GM21367 (cell line): ENCODE measurements around the gene CREG2.
A peak's percentile ranks its signal among the peaks of the same experiment; 100 is the strongest.

Source experiments
- ATAC-seq: cut with Tn5 transposase; IDR thresholded peaks from one replicate; pipeline ENCODE4 v1.9.1; 2021; ENCODE audit not compliant: unreplicated experiment

Gene CREG2

DNA sequence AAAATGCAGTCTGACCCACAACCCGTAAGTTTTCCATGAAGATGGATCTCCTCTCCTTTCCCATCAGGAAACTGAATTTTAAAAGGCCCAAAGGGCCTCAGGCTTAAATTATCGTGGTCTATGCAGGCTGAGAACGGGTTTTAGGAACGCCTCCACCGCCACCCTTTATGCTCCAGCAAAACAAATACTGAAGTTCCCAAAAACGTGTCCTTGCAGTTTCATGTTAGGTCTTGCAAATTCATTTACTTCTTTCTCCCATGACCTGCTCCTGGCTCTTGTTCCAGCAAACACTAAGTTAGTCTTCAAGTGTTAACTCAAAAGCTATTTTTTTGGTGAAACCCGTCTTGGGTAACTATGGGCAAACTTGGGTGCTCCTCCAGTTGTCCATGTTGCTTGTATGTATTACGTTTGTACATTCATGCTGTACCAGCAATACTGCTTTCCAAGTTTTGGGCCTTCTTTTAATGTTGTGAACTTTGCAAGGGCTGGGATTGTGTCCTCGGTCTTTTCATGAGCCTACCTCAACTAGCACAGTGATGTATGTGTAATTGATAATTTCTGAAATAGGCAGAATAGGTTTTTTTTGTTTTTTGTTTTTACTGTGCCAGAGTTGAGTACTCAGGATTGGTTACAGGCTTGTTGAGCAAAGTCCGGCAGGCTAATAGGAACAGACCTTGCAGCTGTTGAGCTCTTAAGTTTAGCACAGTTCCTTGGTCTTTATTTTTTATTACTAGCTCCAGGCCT lies 77.0 kb downstream of the CREG2 start:
- ATAC-seq: no peak

DNA sequence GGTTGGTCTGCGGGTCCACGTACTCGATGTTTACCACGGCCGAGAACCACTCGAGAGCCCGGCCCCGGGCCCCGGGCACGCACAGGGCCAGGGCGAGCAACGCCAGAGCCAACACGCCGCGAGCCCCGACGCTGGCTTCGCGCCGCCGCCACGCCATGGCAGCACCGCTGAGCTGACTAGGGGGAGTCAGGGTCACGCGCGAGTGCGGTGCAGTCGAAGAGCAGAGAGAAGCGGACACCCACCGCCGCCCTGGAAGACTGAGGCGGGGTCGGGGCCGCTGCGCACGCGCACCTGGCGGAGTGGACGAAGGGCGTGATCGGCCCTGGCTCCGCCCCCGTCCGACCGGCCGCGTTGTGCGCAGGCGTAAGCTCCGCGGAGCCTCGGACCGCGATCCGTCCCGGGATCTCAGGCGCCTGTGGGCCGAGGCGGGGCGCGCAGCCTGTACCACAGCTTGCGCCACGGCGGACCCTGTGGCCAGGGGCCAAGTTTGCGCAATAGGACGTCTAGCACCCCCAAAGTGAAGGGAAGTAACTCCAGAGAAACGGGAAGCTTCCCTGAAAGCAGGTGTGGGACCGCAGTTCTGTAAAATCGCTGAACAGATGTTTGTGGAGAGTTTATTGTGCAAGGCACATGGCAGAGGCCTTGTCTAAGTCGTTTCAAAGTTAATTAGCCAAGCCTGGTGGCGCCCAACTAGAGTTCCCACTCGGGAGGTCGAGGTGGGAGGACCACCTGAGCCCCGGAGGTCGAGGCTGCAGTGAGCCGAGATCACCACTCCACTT lies 78.7 kb downstream of the CREG2 start, which contains the start of gene RNF149:
Gene RNF149 (minus strand): TSS at position 270 of the 779 bp plus-strand sequence. CDS start 113 bp downstream, at position 157.
- ATAC-seq: peak; percentile 51

DNA sequence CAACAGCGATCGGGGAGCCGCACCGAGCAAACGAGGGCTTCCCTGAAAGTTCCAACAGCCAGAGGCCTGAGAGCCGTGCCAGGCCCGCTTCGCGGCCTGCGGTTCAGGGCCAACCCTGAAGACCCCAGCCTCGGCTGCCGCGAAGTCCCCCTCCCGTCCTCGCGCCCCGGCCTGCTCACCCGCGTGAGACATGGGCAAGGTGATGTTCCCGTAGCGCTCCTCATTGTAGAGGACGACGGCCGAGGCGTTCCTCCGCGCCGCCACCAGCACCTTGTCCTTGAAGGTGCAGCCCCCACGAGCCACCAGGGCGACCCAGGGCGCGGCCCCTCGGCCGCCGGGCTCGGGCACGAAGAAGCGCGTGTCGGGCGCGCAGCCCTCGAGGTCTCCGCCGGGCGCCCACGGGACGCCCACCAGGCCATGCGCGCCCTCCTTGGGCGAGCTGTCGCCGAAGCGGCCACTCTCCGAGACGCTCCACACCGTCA lies 79.3 kb downstream of the CREG2 start:
- no peak for ATAC-seq

DNA sequence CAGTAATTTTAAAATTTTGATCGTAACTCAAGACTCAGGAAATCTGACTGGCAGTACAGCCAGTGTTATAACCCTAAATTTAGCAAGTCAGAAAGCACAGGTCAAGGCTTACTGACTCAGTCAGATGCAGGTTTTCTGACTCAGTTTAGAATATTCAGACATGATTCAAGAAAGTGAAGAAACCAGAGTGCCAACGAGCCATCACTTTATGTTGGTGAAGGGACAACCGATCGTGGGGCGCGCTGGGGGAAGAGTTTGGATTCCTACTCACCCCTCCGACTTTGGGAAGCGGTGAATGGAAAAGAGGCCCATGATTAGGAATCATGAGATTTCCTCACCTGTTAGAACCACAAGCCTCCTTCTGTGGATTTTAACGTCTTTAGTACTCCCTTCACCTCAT lies 79.8 kb downstream of the CREG2 start:
- ATAC-seq: no peak

DNA sequence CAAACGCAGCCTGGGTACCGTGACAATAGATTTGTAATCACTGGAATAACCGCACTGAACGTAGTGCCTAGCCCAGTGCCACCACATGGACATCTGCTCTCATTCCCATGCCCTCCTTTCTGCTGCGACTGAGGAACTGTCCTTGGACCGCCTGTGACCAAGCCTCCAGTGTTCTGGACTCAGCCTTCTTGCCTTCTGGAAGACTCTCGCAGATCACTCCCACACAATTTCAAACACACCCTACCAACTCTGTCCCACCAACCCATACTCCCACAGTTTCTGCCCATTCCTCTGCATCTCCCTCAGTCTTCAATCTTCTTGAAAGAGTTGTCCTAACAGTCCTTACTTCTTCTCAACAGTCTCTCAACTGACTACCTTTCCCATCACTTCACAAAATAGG lies 80.9 kb downstream of the CREG2 start:
- peak; percentile 6 for ATAC-seq

DNA sequence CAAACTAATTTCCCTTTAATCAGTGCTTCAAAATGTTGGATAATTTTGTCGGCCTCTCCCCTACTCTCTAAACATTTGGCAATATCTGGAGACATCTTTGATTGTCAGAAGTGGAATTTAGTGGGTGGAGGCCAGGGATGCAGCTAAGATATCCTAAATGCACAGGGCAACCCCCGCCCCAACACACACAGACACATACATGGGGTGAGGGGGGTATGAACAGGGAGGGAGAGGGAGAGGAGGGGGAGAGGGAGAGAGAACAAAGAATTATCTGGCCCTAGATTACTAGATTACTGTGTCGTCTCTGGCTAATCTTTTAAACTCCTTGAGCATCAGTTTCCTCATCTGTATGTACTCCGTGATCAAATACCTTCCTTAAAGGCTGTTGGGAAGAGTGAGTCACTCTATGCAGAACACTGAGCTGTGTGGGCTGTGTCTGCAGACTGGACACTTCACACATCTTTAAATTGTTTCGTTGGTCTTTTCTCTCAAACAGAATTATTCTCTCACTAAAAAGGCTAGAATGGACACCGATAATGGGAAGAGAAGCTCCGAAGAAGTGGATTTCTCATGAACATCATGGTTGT lies 81.7 kb downstream of the CREG2 start:
- no peak for ATAC-seq

DNA sequence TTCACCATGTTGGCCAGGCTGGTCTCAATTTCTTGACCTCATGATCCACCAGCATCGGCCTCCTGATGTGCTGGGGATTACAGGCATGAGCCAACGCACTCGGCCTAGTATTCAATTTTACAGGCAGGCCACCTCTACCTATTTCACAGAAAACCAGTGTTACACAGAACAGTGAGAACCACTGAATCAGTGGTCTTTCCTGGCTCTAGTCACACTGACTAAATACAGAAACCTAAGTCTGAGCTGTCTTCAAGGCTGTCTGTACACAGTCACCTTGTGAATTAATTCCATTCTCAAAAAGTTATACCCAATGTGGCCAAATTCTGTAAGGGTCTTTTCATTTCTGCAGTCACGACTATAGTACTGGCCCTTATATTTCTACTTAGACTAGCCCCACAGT lies 82.3 kb downstream of the CREG2 start:
- no peak for ATAC-seq

DNA sequence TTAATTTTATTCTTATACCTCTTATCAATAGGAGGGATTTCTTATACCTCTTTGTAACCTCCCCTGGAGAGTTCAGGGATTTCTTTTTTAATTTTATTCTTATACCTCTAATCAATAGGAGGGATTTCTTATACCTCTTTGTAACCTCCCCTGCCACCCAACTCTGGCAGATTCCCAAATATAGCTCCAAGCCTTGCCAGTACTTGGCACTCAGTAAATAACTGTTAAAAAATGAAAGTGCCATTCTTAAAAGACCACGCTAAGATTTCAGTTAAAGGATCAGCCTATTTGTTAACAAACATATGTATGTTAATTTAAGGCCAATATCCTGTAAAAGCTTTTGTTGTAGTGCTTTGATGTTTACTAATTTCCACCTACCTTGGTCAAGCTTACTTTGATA lies 83.6 kb downstream of the CREG2 start:
- ATAC-seq: no peak

DNA sequence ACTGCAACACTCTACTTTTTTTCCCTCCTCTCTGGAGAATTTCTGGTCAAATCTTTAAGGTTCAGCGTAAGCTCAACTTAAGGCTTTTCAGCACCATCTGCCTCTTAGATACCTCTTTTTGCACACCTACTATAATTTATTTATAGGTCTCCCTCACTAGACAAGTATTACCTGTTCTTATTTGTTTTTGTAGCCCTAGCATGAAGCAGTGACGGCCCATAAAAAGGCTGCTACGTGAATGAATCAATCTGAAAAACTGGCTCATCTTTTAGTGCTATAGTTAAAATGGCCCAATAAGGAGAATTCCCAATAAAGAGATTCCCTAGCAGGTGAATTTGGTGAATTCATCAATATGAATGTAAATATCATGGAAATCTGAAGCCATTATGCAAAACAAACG lies 85.3 kb downstream of the CREG2 start:
- no peak for ATAC-seq

DNA sequence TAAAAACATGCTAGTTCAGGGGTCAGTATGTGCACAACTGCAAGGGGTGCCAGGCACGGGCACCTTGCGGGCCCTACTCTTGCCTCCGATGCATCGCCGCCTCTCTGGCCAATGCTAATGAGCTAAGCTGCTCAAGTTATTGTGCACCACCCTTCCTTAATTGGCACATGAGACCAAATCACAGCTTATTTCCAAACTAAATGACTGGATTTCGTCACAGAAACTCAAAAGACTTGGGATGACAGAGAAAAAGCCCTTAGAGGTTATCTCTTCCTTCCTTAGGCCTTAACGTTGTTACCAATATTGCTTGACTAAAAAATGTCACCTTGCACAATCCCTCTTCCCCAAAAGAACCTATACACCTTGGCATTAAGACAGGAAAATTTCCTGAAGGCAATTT lies 86.5 kb downstream of the CREG2 start:
- no peak for ATAC-seq

DNA sequence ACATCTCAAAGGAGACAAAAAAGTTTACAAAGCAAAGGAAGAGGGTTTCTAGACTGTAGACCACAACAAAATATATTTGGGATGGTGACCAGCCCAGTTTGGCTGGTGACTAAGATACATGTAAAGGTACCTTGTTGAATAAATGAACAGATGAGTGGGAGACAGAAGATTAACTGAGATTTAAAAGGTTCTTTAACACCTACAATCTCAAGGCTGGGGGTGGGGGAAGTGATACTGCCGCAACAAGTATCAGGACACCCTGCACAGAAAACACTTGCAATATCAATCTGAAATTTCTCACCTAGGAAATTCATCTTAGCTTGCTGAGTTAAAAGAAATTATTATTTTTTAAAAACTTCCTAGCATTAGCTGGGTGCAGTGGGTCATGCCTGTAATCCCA lies 87.1 kb downstream of the CREG2 start:
- ATAC-seq: no peak

DNA sequence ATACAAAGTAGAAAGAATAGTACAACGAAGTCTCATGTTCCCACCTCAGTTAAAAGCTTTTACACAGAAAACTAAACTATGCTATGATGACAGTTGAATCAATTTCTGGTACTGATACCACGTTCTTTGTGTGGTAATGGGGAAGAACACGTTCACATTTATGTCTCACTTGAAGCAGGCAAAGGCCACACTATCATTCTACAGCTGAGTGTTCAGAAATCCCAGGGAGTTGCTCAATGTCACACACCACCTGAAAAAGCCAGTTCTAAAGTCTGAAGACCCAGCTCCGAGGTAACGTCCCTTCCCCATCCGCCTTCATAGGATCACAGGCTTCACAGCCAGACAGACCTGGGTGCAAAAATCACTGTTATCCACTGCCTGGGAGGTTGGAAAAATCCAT lies 87.7 kb downstream of the CREG2 start:
- ATAC-seq: no peak

DNA sequence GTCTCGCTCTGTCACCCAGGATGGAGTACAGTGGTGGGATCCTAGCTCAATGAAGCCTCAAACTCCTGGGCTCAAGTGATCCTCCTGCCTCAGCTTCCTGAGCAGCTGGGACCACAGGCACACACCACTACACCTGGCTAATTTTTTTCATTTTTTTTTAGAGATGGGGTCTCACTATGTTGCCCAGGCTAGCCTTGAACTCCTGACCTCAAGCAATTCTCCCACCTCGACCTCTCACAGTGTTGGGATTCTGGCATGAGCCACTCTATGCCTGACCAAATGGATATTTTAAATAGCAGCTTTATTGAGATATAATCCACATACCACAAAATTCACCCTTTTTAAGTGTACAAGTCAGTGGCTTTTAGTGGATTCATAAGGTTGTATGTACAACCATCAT lies 89.9 kb downstream of the CREG2 start:
- ATAC-seq: no peak

DNA sequence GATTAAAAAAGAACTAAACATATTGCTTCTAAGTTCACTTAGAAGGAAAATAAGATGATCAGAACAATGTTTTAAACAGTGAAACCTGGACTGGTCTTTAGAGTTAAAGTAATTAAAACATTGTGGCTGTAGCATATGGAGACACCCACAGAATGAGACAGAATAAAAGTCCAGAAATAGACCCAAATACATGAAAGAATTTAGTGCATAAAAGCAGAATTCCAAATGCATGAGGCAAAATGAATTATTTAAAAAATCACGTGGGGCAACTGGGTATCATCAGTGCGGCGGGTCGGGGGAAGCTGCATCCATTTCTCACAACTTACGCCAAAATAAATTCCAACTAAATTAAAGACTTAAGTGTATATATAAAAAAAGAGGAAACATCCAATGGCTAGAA lies 90.9 kb downstream of the CREG2 start:
- ATAC-seq: no peak

DNA sequence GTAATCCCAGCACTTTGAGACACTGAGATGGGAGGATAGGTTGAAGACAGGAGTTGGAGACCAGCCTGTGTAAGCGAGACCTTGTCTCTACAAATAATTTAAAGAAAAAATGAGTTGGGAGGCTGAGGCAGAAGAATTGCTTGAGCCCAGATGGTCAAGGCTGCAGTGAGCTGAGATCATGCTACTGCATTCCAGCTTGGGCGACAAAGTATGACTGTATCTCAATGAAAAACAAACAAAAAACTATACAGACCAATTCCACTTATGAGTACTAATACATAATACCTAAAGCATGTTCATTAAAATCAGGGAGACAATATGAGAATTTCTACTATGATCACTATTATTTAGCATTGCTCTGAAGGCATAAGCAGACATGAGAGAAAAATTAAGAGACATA lies 91.4 kb downstream of the CREG2 start:
- no peak for ATAC-seq
